HG03045 (cell line): ENCODE measurements around the gene TADA2B.
A peak's percentile ranks its signal among the peaks of the same experiment; 100 is the strongest.

Source experiments
- ATAC-seq: cut with Tn5 transposase; IDR thresholded peaks from one replicate; pipeline ENCODE4 v1.9.1; 2021; ENCODE audit warnings: mild to moderate bottlenecking, moderate library complexity; ENCODE audit not compliant: unreplicated experiment

The TADA2B gene, protein sequence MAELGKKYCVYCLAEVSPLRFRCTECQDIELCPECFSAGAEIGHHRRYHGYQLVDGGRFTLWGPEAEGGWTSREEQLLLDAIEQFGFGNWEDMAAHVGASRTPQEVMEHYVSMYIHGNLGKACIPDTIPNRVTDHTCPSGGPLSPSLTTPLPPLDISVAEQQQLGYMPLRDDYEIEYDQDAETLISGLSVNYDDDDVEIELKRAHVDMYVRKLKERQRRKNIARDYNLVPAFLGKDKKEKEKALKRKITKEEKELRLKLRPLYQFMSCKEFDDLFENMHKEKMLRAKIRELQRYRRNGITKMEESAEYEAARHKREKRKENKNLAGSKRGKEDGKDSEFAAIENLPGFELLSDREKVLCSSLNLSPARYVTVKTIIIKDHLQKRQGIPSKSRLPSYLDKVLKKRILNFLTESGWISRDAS

GRCh38 chr4:7043284-7044136, at the start of gene TADA2B:
TSS of gene TADA2B (plus strand) at chr4:7043372. CDS start at chr4:7043580, 208 bp downstream.
- ATAC-seq: peak; percentile 23

GRCh38 chr4:6996481-6996880, 46.7 kb upstream of the TADA2B start:
- ATAC-seq: no peak

GRCh38 chr4:6999172-7000086, 43.7 kb upstream of the TADA2B start:
- ATAC-seq: no peak

DNA sequence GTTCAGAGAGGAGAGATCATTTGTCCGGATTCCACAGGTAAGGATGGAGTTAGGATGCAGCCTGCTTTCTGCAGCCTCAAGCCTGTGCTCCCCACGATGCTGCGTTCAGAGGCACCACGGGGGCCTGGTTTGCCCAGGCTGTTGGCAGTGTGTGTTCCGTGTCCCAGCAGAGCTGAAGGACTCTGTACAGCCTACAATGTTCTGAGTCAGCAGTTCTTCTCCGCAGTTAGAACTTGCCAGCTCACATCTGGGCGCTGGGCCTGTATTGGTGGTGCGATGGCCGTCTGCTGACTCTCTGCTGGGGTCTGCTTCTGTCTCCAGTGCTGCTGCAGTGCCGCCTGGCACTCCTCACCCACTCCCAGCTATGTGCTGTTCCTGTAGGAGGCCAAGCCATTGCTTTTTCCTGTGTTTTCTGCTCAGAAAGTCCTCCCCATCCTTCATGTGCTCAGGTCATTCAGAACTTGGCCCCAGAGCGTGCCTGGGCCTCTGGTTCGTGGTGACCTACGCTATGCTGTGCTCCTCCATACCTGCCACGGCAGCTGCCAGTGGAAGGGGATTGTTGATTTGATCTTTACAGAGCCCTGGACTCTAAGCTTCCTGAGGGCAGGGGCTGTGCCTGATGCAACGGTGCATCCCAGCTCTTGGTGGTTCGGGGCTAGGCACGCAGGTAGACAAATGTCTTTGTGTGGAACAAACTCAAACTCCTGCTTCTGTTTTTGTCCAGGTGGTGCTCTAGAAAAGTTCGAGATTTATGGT, 42.6 kb upstream of the TADA2B start:
- ATAC-seq: no peak

DNA sequence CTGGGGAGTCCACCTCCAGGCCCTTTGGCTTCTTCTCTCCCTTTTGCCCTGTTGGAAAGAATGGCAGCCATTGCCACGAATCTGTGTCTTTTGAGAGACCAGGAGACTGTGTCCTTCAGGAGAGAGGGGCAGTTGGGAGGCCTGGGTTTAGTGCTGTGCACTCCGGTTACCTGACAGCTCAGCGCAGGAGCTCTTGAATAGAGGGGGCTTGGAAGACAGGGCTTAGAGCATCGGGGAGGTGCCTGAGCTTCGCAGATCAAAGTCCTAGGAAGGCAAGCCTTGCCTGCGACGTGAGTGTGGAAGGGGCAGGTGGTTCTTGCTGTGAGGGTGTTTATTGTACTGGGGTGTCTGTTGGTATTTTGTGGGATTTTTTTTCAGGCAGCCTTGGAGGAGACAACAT, 41.9 kb upstream of the TADA2B start:
- ATAC-seq: no peak

GRCh38 chr4:7002336-7002735, 40.8 kb upstream of the TADA2B start:
- ATAC-seq: no peak

DNA sequence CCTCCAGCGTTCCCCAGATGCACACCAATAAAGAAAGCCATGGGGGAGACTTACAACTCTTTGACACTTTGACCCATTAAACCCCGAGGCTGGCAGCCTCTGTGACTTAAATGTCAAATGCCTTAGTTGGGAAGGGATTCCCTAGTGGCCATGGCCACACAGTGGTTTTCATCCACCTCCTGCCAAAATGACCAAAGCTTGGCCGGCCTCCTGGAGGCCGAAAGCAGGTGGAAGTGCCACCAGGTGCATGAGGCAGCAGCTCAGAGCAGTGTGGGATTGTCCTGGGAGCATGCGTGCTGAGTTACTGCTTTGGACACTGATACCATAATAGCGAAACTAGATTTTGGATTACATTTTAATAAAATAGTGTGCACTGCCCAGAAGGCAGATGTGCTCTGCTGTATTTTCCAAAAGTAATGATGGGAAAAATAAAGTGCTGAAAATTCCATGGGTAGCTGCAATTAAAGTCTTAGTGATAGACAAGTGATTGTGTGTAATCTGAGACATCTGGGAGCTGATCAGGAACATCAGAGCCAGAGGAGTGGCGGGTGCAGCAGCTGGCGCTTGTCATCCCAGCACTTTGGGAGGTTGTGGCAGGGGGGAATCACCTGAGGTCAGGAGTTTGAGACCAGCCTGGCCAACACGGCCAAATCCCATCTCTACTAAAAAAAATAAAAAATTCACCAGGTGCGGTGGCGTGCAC, 39.8 kb upstream of the TADA2B start:
- no peak for ATAC-seq

GRCh38 chr4:7003879-7004240, 39.3 kb upstream of the TADA2B start:
- no peak for ATAC-seq

DNA sequence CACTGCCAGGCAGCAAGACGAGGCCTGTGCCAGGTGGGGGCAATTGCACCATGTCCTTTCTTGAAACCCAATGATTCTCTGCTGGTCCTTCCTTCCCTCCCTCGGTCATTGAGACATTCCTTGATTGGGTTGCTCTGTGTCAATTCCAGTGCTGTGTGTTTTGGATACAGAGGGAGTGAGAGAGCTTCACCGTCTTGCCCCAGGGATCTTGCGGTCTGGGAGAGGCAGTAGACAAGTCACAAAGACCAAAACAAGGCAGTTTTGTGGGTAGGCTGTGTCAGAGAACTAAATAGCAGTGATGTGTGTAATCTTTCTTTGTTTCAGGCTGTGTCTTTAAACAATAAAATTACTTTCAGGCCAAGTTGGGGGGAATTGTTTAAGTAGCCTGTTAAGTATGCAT, 38.8 kb upstream of the TADA2B start:
- no peak for ATAC-seq

- ATAC-seq: no peak
These were observed 37.6 kb upstream of the TADA2B start for GRCh38 chr4:7005571-7005970.

DNA sequence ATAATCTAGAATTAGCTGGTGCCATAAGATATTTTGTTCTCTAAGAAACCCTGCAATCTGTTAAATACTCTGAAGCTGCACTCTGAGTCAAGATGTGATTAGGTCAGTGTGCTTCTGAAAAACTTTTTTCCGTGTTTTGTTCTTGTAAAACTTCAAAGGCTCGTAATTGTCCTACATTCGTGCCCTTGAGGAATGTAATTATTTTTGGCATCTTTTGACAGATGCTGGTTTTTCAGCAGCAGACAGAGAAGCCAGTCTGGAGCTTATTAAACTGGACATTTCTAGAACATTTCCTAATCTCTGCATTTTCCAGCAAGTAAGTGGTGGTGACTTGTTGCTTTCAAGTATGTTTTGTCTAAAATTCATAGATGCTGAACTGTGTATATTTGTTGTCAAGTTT, 36.8 kb upstream of the TADA2B start:
- no peak for ATAC-seq

DNA sequence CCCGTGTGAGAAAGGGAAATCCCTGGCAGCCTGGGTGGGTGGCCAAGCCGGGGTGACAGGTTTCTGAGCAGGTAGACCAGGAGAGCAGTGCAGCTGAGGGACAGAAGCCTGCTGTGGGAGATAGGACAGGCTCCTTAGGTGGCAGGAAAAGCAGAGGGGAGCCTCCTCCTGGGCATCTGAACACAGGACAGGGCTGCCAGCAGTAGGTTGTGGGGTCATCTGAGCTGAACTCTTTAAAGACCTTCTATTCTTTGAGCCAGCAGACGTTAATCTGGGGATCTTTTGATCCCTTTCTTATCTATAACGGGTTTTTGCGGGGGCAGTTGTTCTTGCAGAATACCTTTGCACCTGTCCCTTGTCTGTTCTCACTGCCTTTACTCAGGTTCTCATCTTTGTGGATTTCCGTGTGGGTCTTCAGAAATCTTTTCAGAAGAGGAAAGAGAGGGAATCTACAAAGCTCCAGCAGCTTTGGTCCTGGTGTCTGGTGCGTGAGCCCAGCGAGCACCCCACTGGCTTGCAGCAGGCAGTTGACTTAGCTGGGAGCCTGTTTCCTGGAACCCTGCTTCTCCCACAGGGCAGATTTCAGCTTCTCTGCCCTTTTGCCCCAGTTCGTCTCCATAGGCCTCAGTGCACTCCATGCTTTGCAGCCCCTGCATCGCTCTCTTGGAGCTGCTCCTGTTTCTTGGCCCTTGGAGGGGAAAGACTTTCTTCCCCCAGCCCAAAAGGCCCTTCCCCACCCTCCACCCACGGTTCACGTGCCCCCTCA, 35.8 kb upstream of the TADA2B start:
- no peak for ATAC-seq

DNA sequence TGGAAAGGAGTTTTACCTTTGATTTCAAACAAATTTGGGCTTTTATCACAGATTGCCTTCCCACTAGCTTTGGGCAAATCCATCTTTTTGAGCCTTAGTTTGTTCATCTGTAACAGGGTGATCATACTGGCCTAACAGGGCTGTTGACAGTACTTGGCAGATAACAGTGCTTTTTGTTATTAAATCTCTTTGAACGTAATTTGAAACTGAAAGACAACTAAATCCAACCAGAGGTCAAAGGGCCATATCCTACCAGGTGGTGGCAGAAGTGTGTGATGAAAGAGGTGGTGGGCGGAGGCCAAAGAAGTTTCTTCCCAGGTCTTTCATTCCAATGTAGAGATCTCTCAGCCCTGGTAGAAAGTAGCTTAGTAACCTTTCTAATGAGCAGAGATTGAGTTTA, 35.2 kb upstream of the TADA2B start:
- ATAC-seq: no peak

- ATAC-seq: no peak
These were observed 33.6 kb upstream of the TADA2B start for GRCh38 chr4:7009564-7009963.

- no peak for ATAC-seq
These were observed 30.0 kb upstream of the TADA2B start for GRCh38 chr4:7013175-7013574.

DNA sequence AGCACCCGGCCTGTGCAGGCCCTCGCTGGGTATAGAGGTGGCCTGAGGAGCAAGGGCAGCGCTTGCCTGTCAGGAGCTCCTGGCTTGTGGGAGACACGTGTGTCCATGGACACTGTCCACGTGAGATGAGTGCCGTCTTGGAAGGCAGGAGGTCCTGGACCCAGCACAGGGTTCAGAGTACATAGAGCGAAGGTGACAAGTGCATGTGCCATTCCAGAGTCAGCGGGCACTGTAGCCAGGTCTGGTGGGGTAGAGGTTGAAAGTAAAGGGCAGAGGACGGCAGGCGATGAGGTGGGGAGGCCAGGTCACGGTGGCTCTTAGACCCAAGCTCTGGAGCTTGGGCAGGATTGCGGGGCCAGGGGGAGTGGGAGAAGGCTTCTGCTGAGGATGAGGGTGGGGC, 28.4 kb upstream of the TADA2B start:
- ATAC-seq: no peak

- ATAC-seq: no peak
These were observed 27.7 kb upstream of the TADA2B start for GRCh38 chr4:7015383-7016035.

DNA sequence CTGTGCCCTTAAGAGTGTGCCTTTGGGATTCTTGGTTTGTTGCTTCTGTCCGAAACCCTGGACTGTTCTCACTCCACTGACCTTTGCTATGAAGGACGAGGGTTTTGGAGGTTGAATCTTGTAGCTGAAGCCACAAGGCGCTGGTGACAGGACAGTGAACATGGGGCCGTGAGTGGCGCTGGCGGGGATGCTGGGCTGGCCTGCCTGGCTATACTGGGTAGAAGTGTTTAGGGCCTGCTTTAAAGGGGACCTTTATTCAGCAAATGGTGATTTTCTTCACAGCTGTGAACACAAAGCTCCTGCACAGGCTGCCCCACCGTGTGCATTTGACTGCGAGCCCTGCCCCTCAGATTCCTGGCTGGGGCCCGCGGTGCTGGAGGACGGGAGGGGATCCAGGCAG, 27.1 kb upstream of the TADA2B start:
- no peak for ATAC-seq

DNA sequence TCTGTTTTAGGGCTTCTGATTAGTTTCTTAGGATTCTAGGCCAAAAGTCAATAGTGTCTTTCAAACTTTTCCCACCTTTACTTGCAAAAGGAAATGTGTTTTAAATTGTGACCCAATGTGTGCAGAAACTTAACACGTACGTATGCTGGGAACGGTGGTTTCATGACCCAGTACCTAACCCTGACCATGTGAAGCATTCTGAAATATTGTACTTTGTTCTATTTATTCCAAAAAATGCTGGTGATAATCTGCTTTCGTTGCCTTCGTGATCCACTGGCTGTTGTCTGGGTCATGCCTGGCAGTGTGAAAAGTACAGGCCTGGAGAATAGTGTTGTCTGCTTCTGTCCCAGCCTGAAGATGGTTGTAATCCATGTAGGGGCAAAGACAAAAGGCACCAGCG, 26.7 kb upstream of the TADA2B start:
- no peak for ATAC-seq
